HG03558 (cell line): ENCODE measurements around the gene PPIL1.
"Not testable (repeated sequence)": the region's sequence is repeated elsewhere in the genome, so short reads cannot be mapped to it uniquely, and the experiment has no call there.

ENCODE experiments used
- ATAC-seq: cut with Tn5 transposase; IDR thresholded peaks from one replicate; pipeline ENCODE4 v1.9.1; 2021; ENCODE audit warnings: moderate number of reproducible peaks; ENCODE audit not compliant: unreplicated experiment; ENCODE audit errors: extremely low read depth

PPIL1 gene

GRCh38 chr6:36821581-36822335, 52.8 kb downstream of the PPIL1 start:
- no peak for ATAC-seq

DNA sequence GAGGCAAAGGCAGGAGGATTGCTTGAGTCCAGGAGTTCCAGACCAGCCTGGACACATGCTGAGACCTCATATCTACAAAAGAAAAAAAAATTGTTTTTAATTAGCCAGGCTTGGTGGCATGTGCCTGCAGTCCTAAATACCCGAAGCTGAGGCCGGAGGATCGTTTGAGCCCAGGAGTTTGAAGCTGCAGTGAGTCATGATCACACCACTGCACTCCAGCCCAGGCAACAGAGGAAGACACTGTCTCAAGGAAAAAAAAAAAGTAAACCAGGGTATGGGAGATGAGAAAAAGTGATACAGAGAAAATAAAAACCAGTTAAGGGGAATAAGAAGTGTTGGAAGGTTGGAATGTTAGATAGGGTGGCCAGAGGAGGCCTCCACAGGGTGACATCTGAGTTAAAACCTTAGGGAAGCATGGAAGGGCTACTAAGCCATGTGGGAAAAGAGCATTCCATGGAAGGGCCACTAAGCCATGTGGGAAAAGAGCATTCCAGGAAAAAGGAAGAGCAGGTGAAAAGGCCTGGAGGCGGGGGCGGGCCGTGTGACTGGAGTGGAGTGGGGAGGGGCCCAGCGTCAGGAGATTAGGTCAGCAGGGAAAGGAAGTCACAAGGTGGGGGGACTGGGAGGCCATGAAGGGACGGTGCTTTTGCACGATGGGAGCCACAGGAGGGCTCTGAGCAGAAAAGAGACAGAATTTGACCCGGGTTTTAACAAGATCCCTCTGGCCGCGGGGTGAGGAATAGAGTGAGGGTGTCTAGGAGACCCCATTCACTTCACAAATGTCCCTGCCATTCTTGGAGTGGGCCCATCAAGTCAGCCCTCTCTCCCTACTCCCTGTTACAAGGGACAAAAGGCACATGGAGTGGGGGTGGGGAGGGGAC, 53.7 kb downstream of the PPIL1 start:
- no peak for ATAC-seq

DNA sequence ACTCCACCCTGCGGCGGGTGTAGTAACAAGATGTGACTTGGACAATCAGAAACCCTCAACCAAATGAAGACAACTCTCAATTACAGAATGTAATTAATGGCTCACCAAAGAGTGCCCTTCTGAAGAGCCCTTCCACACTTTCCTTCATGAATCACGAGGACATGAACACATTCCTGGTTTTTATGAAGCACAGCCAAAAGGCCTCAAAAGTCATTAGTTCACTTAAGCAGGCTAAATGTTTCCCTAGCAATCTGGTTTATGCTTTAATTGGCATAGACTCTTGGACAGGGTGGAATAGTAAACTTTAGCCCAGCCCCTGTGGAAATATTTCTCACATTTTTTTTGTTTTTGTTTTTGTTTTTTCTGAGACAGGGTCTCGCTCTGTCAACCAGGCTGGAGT, 55.8 kb downstream of the PPIL1 start:
- ATAC-seq, result no peak

- no peak for ATAC-seq
These were observed 56.8 kb downstream of the PPIL1 start for GRCh38 chr6:36817847-36818246.

DNA sequence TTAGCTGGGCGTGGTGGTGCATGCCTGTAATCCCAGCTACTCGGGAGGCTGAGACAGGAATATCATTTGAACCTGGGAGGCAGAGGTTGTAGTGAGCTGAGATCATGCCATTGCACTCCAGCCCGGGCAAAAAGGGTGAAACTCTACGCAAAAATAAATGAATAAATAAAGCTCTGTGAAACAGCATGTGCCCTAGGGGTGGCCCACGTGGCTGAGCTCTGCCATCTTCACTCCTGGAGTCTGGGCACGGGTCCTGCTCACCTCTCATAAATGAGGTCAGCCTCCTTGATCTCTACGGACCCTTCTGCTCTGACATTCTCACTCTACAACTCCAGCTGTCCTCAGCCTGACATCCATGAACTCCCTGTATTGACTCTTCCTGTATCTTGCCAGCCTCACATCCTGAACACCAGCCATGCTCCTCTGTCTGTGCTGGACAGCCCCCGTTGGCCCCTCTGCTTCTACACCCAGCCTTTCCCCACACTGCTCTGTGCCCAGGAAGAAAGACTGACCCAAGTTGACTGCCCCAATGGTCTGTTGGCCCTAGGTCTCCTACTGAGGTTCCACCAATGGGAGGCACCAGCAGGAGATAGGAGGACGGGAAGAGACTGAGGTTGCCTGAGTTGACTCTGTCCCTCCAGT, 57.3 kb downstream of the PPIL1 start:
- ATAC-seq, result no peak

DNA sequence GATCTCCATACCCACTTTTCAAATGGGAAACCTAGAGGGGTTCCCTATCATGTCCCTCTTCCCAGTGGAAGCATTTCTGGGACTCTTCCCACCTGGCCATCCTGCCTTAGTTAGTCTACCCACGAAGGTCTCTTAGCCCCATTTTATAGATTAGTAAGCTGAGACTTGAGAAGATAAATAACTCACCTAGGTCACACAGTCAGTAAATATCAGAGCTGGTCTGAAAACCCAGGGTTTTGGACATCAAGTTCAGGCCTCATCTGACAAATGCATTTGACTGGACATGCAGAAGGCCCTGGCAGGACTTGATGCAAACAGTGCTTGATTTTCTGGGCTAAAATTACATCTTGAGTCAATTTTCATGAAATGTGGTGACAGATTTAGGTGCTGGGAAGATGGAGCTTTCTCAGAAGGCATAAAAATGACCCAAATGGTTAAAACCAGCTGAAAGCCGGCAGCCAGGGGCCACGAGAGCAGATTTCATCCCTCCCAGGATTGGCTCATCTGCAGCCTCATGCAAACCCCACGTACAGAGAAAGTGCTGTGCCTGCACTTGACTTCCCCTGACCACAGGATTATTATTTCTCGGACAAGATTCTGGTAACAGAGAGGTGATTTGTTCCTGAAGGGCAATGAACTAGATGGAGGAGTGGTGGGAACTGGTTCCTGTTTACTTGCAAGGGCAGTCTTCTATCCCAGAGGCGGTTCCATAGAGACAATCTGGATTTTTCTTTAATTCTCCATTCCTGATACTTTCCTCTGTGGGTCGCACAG, 58.5 kb downstream of the PPIL1 start:
- ATAC-seq, result no peak

DNA sequence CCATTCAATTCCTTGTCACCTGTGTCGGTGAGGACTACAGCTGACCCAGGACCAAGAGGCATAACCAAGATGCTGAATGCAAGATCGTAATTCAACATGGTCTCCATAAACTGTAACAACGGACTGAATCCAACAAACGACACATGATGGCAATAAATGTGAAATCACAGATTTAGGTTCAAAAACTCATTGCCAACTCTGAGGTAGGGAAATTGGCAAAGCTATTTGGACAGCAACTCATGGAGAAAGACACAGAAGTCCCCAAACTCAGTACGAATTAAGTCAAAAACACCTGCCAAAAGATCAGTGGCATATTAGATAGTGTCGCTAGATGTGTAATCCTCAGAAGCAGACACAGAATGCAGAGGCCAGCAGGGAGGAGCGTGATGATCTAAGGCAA, 60.4 kb downstream of the PPIL1 start:
- ATAC-seq, result no peak

DNA sequence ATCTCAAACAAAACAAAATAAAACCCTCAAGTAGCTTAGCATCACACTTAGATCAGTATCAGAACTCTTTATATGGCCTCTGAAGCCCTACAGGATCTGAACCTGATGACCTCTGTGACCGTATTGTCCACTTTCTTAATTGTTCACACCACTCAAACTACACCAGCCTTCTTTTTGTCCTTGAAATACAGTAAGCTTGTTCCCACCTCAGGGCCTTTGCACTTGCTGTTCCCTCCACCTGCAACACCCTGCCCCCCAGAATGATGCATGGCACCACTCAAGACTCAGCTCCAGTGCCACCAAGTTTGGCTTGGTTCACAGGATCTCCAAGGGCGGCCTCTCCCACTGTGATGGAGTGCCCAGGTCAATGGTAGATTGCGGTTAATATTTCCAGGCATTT, 61.1 kb downstream of the PPIL1 start:
- no peak for ATAC-seq

- not testable (repeated sequence) for ATAC-seq
These were observed 61.6 kb downstream of the PPIL1 start for GRCh38 chr6:36813047-36813446.

DNA sequence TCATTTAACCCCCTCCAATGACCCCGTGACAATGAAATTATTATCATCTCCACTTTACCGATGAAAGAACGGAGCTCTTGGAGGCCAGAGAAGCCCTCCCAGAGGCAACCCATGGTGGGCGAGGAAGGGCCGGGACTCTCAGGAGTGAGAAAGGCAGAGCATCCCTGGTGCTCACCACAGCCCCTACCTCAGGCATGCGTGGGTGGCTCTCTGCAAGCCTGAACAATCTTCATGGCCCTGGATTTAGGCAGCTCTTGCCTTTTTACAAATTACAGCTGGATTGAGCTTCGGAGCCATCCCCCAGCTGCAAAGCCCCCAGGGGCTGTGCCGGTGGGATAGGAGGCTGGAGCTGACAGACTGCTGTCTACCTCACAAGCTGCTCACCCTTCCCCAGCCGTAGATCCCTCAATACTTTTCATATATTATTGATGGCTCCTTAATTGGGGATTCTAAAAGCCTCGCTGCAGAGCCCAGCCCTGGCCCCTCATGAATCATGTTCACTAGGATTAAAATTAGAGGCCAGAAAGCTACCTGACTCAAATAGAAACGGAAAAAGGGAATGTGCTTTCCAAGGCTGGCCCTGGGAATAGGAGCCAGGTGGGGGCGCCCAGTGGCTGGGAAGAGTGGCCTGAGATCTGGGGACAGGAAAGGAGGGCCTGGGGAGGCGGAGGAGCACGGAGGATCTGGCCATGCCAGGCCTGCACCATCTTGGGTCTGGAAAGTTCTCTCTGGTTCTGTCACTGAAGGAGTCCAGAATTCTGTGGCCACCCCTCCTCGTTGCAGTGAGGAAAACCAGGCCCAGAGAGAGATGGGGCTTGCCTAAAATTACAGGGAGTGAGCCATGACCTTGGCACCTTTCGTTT, 64.4 kb downstream of the PPIL1 start:
- no peak for ATAC-seq

GRCh38 chr6:36809156-36809555, 65.4 kb downstream of the PPIL1 start:
- ATAC-seq, result no peak

DNA sequence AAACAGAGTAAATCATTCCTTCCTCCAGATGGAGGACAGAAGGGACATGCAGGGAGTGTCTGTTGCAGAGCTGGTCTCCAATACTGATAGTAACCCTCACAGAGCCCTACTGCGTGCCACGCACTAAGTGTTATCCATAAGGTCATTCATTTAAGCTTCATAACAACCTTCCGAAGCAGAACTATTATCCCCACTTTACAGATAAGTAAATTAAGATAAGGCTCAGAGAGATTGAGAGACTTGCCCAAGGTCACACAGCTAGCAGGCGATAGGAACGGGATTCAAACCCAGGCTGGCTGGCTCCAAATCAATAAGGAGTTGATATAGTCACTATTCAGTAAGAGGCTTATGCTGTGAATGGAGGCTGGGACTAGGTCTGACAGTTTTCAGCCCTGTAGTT, 66.0 kb downstream of the PPIL1 start:
- no peak for ATAC-seq

DNA sequence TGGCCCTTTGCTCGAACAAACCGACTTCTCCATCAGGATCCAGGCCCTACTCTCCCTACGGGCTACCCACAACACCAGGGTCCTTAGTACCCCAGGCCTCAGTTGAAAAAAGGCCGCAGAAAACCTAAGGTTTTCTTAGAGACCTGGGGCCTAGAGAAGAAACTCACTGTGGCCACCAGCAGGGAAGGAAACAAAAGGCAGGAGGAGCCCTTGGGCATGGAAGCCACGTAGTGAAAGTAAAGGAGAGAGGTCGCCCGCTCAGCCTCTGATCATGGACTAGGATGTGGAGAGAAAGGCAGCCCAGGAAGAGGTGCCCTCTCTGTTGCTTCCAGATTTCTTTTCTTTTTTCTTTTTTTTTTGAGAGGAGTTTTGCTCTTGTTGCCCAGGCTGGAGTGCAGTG, 66.9 kb downstream of the PPIL1 start:
- ATAC-seq, result no peak

- ATAC-seq, result no peak
These were observed 67.5 kb downstream of the PPIL1 start for GRCh38 chr6:36807143-36807542.

- ATAC-seq, result no peak
These were observed 68.7 kb downstream of the PPIL1 start for GRCh38 chr6:36805917-36806316.

DNA sequence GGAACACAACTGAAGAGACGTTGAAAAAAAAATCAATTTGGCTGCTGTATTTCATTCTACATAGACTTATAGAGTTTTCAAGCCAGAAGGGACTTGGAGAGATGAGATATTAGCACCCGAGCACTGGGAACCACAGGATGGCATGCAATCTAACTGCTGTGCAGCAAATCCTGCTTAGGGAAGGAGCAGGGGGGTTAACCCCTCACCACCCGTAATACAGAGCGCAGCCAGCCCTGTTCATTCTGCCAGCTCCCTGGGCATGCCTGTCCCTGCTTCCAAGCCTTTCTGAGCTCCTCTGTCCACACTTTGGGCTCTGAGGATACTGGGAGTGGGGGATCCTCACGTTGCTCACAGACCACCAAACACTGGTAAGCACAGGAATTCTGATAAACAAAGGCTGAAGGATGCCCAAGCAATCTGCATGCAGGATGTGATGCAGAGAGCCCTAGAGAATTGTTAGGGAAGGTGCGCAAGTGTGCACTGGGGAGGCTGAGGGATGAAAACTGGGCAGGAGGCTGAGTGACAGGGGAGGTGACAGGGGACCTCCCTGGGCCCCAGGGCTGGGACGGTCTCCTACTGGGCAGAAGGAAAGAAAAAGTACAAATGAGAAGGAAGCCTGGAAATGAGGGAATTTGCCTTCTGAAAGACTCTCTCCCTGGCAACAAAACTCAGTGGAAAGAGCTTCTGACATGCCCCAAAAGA, 69.4 kb downstream of the PPIL1 start:
- ATAC-seq, result no peak
